Nephron (organoid): Measurements from ENCODE around the gene SIRT2.
A peak's percentile ranks its signal among the peaks of the same experiment; 100 is the strongest.

ENCODE experiments used
- H3K27ac Mint-ChIP-seq, 3 experiments: 2 replicates each; pipeline ENCODE4 v1.8.0; 2020; ENCODE audit warnings: mixed read lengths in 3 of 3, mild to moderate bottlenecking in 2 of 3, moderate library complexity in 1 of 3
- H3K27me3 Mint-ChIP-seq: 2 replicates; pipeline ENCODE4 v1.8.0; 2021; ENCODE audit warnings: low read depth, mild to moderate bottlenecking, moderate library complexity, mixed read lengths
- H3K36me3 Mint-ChIP-seq: 2 replicates; pipeline ENCODE4 v1.8.0; 2020; ENCODE audit warnings: low read depth, mixed read lengths
- H3K4me1 Mint-ChIP-seq: 2 replicates; pipeline ENCODE4 v1.8.0; 2020; ENCODE audit warnings: mixed read lengths
- H3K4me3 Mint-ChIP-seq, 3 experiments: 2 replicates each; pipeline ENCODE4 v1.8.0; 2020; ENCODE audit warnings: mild to moderate bottlenecking in 3 of 3, mixed read lengths in 3 of 3, moderate library complexity in 2 of 3
- H3K9me3 Mint-ChIP-seq: 2 replicates; pipeline ENCODE4 v1.8.0; 2020; ENCODE audit warnings: mixed read lengths
- TF ChIP-seq, protein P1 (sequence below), 3 experiments: fragments of 200-600 bp; sonication (generic); IDR thresholded peaks; one replicate each; pipeline ENCODE4 v1.5.0; 2021; ENCODE audit warnings: antibody characterized with exemption in 3 of 3; ENCODE audit not compliant: unreplicated experiment in 3 of 3

SIRT2 gene

DNA sequence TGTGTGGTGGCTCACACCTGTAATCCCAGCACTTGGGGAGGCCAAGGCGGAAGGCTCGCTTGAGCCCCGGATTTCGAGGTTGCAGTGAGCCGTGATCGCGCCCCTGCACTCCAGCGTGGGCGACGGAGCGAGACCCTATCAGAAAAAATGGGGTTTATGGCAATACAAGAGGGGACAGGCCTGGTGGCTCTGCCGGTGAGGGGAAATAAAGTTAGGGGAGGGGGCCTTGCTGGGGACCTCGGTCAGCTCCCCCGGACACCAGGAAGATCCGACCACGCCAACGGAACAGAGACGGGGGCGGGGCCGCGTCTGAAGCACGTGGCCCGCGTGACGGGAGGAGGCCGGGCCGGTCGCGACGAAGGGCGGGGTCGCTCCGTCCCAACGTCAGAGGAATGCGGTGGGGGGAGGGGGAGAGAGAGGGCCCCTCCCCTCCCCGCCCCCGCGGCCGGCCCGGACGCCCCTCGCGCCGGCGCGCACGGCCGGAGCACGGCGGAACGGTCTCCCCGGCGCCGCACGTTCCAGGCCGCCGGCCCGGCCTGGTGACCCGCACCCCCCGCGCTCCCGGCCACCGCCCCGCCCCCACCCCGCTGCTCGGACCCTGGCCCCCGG is 47.7 kb downstream of the SIRT2 start:
- Mint-ChIP-seq H3K27me3 (peaks cover 9% of the 10 kb centered on the region), H3K27ac (peak overlapping the region; percentile 90 to 99 (median 97)), H3K9me3 (peaks cover 2% of the 10 kb centered on the region), H3K4me1 (peaks cover 31% of the 10 kb centered on the region), H3K36me3 (peaks cover 23% of the 10 kb centered on the region), H3K4me3 (peak overlapping the region; percentile 90 to 99 (median 92))
- TF ChIP-seq, protein P1, sequence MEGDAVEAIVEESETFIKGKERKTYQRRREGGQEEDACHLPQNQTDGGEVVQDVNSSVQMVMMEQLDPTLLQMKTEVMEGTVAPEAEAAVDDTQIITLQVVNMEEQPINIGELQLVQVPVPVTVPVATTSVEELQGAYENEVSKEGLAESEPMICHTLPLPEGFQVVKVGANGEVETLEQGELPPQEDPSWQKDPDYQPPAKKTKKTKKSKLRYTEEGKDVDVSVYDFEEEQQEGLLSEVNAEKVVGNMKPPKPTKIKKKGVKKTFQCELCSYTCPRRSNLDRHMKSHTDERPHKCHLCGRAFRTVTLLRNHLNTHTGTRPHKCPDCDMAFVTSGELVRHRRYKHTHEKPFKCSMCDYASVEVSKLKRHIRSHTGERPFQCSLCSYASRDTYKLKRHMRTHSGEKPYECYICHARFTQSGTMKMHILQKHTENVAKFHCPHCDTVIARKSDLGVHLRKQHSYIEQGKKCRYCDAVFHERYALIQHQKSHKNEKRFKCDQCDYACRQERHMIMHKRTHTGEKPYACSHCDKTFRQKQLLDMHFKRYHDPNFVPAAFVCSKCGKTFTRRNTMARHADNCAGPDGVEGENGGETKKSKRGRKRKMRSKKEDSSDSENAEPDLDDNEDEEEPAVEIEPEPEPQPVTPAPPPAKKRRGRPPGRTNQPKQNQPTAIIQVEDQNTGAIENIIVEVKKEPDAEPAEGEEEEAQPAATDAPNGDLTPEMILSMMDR (IDR thresholded peaks at IDR 0.05; ENCODE audit: unreplicated experiment in 3 of 3), result no peak

DNA sequence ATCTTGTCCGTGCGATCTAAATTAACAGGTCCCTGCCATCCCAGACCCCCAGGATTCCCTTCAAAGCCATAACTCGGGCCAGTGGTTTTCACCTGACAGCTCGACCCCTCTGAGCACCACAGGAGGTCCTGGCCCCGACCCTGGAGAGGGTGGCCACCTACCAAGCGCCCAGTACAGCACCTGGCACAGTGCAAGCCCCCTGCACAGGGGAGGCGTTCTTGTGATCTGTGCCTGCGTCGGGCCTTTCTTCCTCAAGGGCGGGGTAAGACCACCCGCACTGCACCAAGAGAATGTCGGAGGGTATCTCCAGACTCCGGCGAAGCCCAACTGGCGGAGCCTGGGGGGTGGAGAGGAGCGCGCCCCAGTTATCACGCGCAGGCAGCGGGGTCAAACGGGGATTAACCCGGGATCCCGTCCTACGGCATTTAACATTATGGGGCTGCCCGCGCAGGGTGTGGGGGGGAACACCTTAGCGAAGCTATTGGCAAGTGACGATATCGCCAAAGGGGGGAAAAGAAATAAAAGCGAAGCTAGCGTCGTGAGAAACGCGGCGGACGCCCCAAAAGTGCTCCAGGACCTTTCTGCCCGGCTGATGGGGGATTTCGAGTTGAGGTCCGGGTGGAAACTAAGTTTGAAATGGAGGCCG is 48.3 kb downstream of the SIRT2 start:
- Mint-ChIP-seq H3K4me3 (peak overlapping the region; percentile 90 to 99 (median 91)), H3K36me3 (peaks cover 26% of the 10 kb centered on the region), H3K9me3 (no peaks in the 10 kb centered on the region), H3K27me3 (peaks cover 9% of the 10 kb centered on the region), H3K27ac (peak overlapping the region; percentile 90 to 99 (median 97)), H3K4me1 (peaks cover 34% of the 10 kb centered on the region)
- TF ChIP-seq, protein P1 (IDR thresholded peaks at IDR 0.05; ENCODE audit: unreplicated experiment in 3 of 3), result no peak

DNA sequence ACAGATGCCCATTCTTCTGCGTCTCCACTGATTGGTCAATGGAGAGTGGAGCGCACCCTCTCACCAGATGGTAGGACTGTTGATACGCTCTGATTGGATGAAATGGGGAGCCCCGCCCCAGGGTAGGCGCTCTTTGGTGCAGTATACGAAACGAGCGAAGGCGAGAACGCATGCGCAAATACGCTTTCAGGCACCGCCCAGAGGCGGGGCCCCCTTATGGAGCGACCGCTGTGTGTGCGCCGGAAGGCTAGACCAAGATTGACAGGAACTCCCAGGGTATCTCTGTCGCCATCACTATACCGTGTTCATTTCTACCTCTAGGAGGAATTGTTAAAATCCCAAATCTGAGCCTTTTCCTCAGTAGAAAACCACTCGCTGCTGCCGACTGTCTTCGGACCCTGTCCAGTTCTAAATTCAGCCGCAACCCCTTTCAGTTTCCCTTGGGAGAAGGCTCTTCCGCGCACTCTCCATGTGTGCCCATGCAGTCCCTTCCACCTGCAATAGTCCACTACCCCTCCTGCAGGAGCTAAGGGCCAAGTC is 48.9 kb downstream of the SIRT2 start:
- peak overlapping the region; percentile 90 to 99 (median 97) for H3K27ac Mint-ChIP-seq
- no peaks in the 10 kb centered on the region for H3K9me3 Mint-ChIP-seq
- peak overlapping the region; percentile 90 to 99 (median 91) for H3K4me3 Mint-ChIP-seq
- H3K36me3 Mint-ChIP-seq, result peaks cover 32% of the 10 kb centered on the region
- H3K27me3 Mint-ChIP-seq, result peaks cover 9% of the 10 kb centered on the region
- peaks cover 40% of the 10 kb centered on the region for H3K4me1 Mint-ChIP-seq
- TF ChIP-seq, protein P1 (IDR thresholded peaks at IDR 0.05; ENCODE audit: unreplicated experiment in 3 of 3), result no peak

DNA sequence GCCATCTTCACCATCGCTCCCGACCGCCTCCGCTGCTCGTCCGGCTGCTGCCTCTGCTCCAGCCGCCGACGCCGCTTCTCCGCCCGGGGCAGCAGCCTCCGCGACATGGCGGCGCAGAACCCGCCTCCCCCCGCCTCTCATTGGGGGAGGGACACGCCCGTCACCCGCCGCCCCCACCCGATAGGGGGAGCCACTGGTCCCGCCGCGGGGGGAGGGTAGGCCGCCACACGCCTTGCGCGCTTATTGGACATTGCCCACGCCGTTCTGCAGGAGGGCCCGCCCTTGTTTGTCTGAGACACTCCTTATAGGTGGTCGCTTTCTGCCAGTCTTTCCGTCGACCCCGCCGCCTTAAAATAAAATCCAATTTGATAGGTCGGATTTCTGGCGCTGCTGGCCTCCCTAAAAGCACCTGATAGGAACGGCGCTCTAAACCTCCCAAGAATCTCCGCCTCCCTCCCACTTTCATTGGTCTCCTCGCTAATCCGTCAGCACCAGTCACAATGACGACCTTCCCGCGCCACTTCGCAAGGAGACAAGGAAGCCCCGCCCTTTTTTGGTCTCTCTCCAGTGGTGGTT is 49.5 kb downstream of the SIRT2 start, which contains the start of gene HNRNPL:
HNRNPL (minus strand) TSS at position 127 of the 576 bp plus-strand sequence; CDS start at position 107, 20 bp downstream.
- Mint-ChIP-seq H3K9me3 (no peaks in the 10 kb centered on the region), H3K27ac (peak within 1 kb of the TSS; percentile 90 to 99 (median 97)), H3K36me3 (peaks cover 37% of the 10 kb centered on the region), H3K4me3 (peak within 1 kb of the TSS; percentile 91 to 99 (median 92)), H3K27me3 (peaks cover 9% of the 10 kb centered on the region), H3K4me1 (peaks cover 44% of the 10 kb centered on the region)
- TF ChIP-seq, protein P1 (IDR thresholded peaks at IDR 0.05; ENCODE audit: unreplicated experiment in 3 of 3), result peak; percentile 32 to 63 (median 41)

DNA sequence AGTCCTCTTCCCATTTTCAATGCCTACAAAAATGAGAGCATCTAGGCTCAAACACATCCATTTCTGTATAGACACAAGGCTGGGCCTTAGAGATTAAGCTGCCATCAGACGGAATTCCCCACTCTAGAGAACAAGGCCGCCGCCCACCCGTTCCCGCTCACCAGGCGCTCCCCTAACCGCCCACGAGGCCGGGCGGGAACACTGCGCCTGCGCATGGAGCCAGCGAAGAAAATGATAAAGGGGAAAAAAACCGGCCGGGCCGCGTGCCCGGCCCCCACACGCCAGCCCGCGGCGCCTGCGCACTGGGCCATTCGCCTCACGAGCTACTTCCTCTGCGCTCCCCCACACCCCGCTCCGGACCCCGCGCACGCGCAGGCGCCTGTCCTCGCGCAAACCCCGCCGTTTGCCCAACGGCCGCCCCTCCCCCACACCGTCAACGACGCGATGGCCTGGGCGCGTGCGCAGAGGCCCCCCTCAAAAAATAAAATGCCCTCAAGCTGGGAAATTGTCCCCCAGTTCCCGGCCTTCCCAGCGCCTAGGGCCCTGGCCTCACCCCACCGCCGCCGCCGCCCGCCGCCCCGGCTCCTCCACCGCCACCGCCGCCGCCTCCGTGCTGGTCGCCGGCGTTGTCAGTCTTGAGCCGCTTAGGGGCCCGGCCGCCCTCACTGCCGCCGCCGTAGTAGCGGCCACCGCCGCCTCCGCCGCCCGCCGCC is 50.1 kb downstream of the SIRT2 start:
- Mint-ChIP-seq H3K36me3 (peaks cover 43% of the 10 kb centered on the region), H3K27me3 (peaks cover 9% of the 10 kb centered on the region)

More for the DNA sequence above, 50.1 kb downstream of the SIRT2 start:
- peak overlapping the region; percentile 90 to 99 (median 97) for H3K27ac Mint-ChIP-seq
- TF ChIP-seq, protein P1 (IDR thresholded peaks at IDR 0.05; ENCODE audit: unreplicated experiment in 3 of 3), result no peak
- peaks cover 48% of the 10 kb centered on the region for H3K4me1 Mint-ChIP-seq
- no peaks in the 10 kb centered on the region for H3K9me3 Mint-ChIP-seq
- peak overlapping the region; percentile 91 to 99 (median 92) for H3K4me3 Mint-ChIP-seq
